D721Med (cell line): ENCODE data around the gene GRIK4.

ENCODE experiments used
- DNase-seq: peaks from one replicate; pipeline ENCODE4 v3.0.0; 2011; ENCODE audit warnings: low spot score; ENCODE audit not compliant: insufficient read length
- FAIRE-seq: peaks from 2 replicates; lab custom pipeline; 2011; peaks lifted over from hg19 to GRCh38; lab: Jason Lieb, UNC
- CTCF ChIP-seq: IDR thresholded peaks from 2 replicates; pipeline ENCODE4 v1.5.1; 2012; ENCODE audit warnings: mild to moderate bottlenecking, control low read depth; ENCODE audit not compliant: insufficient read depth; ENCODE audit errors: missing control alignments

The GRIK4 gene

GRCh38 chr11:120971825-120972224, 460.3 kb downstream of the GRIK4 start:
- no peak for TF ChIP-seq CTCF
- DNase-seq (no peak), FAIRE-seq (no peak)

- no peak for FAIRE-seq
- DNase-seq: no peak
Observed at GRCh38 chr11:120972621-120973020, 461.1 kb downstream of the GRIK4 start.

GRCh38 chr11:120973501-120973900, 462.0 kb downstream of the GRIK4 start:
- no peak for DNase-seq
- TF ChIP-seq CTCF: no peak
- no peak for FAIRE-seq

More at GRCh38 chr11:120972621-120973020, 461.1 kb downstream of the GRIK4 start:
- no peak for TF ChIP-seq CTCF

DNA sequence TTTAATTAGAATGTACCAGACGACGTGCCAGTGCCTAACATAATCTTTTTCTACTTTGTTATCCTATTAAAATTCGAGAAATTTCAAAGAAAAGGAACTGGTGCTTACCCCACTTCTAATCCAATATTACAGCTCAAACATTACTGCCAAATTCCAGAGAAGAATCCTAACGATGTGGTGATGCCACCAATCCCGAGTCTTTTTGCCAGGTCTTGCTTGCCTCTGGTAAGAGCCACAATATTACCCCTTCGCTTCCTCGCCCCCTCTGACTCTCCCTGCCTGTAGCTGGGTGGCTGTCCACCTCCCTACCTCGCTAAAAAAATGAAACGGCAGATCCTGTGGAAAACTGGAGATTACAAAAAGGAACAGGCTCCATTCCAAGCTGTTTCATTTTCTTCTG, 462.9 kb downstream of the GRIK4 start:
- TF ChIP-seq CTCF: no peak
- FAIRE-seq: no peak
- no peak for DNase-seq

- no peak for TF ChIP-seq CTCF
- no peak for DNase-seq
- no peak for FAIRE-seq
Observed at GRCh38 chr11:120974965-120975364, 463.4 kb downstream of the GRIK4 start.

DNA sequence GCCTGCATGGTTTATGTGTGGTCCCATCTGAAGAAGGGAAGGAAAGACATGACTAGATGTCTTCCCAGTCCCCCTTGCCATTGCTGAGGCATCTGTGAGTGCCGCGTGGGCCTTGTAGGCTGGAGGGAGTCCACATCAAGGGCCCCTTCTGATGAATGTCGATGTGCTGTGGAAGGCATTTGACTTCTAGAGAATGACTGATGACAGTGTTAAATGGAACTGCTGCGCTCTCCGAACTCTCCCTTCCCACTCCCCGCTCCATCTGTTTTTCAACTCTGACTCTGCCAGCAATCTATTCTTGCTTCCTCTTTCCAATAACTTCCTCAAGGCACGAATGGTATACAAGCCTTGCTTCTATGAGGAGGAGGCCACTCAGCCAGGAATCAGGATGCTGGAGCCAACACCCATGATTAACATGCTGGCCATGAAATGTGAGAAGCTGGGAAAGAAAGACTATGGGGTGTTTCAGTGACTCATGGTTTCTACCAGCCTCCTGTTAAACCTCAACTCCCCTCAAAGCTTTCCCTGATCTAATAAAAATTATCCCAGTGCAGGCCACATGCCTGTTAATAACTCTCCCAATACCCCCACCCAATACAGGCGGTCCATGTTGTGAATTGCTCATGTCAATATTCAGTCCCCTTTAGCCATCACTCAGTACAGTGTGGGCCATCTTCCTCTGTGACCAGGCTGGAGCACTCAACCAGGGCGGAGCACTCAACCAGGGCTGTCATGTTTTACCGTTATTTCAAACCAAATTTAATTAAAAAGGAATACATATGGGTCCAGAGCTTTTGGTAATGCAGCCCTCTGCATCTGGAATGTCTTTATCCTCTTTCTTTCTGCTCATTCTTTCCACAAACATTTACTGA, 466.0 kb downstream of the GRIK4 start:
- FAIRE-seq (no peak), DNase-seq (no peak)
- TF ChIP-seq CTCF: no peak

DNA sequence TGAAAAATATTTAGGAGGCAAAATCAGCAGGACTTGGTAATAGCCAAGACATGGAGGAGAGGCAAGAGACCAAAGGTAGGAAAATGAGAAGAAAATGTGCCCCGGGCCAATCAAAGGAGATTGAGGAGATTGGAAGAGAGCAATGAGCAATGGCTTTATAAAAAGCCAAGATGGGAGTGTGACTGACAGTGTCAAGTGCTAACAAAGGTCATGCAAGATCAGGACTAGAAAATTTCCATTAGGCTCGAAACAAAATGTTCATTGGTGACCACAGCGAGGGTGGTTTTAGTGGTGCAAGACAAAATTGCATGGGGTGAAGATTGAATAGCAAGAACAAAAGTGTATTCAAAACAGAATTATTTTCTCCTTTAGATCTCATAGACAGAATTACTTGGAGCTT, 467.2 kb downstream of the GRIK4 start:
- DNase-seq (no peak), FAIRE-seq (no peak)
- TF ChIP-seq CTCF: no peak
